Measurements from ENCODE around the gene CCSER2.

CCSER2 gene

GRCh38 chr10:84292502-84292901 is 35.9 kb upstream of the CCSER2 start:
- H3K9me3 ChIP-seq (ENCODE audit: low read depth, low read length) = no peaks in the 10 kb centered on the region
- no peaks in the 10 kb centered on the region for H3K36me3 ChIP-seq (ENCODE audit: insufficient read depth, low read length)
- DNase-seq (ENCODE audit: low read depth, low spot score) = no peak
- no peak overlapping the region for H3K9ac ChIP-seq (ENCODE audit: insufficient read length)
- no peak for TF ChIP-seq EZH2 (IDR thresholded peaks at IDR 0.05)
- TF ChIP-seq FOXP2 (optimal IDR thresholded peaks at IDR 0.05; ENCODE audit: control extremely low read depth, extremely low read length, insufficient read depth) = no peak
- TF ChIP-seq POLR2AphosphoS5 (IDR thresholded peaks at IDR 0.05; ENCODE audit: borderline replicate concordance, low read depth, low read length) = no peak
- H3K27ac ChIP-seq = no peak overlapping the region
- H3K4me3 ChIP-seq = no peak overlapping the region

- Histone ChIP-seq H3K4me3 (no peak overlapping the region), H3K9ac (ENCODE audit: insufficient read length) (no peak overlapping the region), H3K36me3 (ENCODE audit: insufficient read depth, low read length) (no peaks in the 10 kb centered on the region), H3K27ac (no peak overlapping the region), H3K9me3 (ENCODE audit: low read depth, low read length) (no peaks in the 10 kb centered on the region)
- no peak for DNase-seq (ENCODE audit: low read depth, low spot score)
- TF ChIP-seq FOXP2 (optimal IDR thresholded peaks at IDR 0.05; ENCODE audit: control extremely low read depth, extremely low read length, insufficient read depth) (no peak), POLR2AphosphoS5 (IDR thresholded peaks at IDR 0.05; ENCODE audit: borderline replicate concordance, low read depth, low read length) (no peak), EZH2 (IDR thresholded peaks at IDR 0.05) (no peak)
Measured at GRCh38 chr10:84293171-84293570, 35.2 kb upstream of the CCSER2 start.

DNA sequence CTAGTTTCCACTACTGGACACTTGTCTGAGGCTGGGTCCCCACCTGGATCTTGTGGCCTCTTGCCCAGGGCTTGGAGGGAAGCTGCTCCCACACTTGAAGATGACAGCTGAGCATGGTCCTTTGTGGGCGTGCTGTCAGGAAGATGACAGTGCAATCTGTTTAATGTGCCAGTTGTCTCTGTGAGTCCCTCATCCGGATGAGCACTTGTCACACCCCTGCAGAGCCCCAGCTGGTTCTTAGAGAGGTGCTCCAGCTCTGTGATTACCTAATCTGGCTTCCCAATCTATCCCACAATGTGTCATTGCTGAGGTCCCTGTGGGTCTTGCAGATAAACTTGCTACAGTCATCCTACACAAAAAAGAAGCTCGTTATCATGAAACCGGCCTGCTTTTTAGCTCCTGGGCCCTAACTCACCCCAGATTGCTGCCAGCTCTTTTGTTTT is 34.8 kb upstream of the CCSER2 start:
- TF ChIP-seq EZH2 (IDR thresholded peaks at IDR 0.05) (no peak), FOXP2 (optimal IDR thresholded peaks at IDR 0.05; ENCODE audit: control extremely low read depth, extremely low read length, insufficient read depth) (no peak), POLR2AphosphoS5 (IDR thresholded peaks at IDR 0.05; ENCODE audit: borderline replicate concordance, low read depth, low read length) (no peak)
- Histone ChIP-seq H3K9ac (ENCODE audit: insufficient read length) (no peak overlapping the region), H3K36me3 (ENCODE audit: insufficient read depth, low read length) (no peaks in the 10 kb centered on the region), H3K9me3 (ENCODE audit: low read depth, low read length) (no peaks in the 10 kb centered on the region), H3K4me3 (no peak overlapping the region), H3K27ac (no peak overlapping the region)
- no peak for DNase-seq (ENCODE audit: low read depth, low spot score)

DNA sequence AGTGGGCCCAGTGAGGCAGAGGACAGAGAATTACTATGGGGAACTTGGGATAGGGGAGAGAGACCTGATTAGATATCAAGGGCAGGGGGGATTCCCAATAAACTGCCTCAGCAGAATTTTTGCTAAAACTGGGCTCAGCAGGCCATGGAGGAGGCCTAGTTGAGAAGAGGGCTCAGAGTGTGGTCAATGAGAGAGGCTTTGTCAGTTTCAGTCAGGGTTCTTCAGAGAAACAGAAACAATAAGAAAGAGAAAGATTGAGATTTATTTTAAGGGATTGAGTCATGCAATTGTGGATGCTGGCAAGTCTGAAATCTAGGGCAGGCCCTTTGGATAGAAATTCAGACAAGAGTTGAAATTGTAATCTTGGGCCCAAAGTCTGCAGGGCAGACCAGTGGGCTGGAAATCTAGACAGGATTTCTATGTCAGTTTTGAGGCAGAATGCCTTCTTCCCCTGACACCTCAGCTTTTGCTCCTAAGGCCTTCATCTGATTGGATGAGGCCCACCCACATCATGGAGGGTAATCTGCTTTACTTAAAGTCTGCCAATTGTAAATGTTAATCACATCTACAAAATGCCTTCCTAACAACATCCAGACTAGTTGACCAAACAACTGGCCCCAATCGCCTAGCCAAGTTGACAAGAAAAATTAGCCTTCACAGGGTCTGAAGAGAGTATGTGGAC is 33.5 kb upstream of the CCSER2 start:
- no peak for DNase-seq (ENCODE audit: low read depth, low spot score)
- Histone ChIP-seq H3K9ac (ENCODE audit: insufficient read length) (no peak overlapping the region), H3K9me3 (ENCODE audit: low read depth, low read length) (no peaks in the 10 kb centered on the region), H3K4me3 (no peak overlapping the region), H3K27ac (no peak overlapping the region), H3K36me3 (ENCODE audit: insufficient read depth, low read length) (no peaks in the 10 kb centered on the region)
- TF ChIP-seq POLR2AphosphoS5 (IDR thresholded peaks at IDR 0.05; ENCODE audit: borderline replicate concordance, low read depth, low read length) = no peak
- TF ChIP-seq FOXP2 (optimal IDR thresholded peaks at IDR 0.05; ENCODE audit: control extremely low read depth, extremely low read length, insufficient read depth) = no peak
- TF ChIP-seq EZH2 (IDR thresholded peaks at IDR 0.05) = no peak

DNA sequence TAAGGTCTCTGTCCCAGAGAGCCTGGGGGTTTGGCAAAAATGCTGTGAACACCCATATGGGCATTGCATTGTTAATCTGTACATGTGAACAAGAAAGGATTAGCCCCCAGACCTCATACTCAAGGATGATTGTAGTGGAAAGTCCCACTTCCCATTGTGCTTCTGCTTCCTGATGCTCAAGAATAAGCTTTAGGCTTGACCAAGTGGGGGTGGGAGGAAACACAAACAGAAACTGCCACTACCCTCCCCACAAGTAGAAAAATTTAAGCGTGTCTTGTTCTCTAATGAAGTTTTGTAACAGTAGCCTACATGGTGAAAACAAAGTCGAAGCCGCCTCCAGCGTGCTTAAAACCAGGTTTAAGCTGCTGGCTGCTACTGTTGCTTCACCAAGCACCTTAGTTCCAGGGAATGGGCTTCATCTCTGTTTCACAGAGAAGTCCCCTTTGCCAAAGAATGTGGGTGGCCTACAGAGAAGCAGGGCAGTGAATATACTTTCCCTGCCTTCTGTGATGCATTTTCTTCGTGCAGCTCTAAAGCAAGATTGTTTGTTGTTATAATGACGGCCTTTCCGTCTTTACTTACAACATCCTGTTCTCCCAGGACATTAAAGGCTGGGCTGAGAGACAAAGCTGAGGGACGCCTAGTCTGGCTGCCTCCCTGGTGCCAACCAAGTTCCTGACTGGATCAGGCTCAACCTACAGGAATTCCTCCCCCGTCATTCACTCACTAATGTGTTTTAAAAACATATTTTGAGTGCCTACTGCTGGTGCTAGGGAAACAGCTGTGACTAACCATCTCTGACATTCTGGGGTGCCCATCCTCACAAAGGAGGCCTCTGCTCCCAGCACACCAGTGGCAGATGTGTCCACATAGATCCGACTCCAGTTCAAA is 32.1 kb upstream of the CCSER2 start:
- Histone ChIP-seq H3K27ac (no peak overlapping the region), H3K9me3 (ENCODE audit: low read depth, low read length) (no peaks in the 10 kb centered on the region), H3K9ac (ENCODE audit: insufficient read length) (no peak overlapping the region), H3K4me3 (no peak overlapping the region), H3K36me3 (ENCODE audit: insufficient read depth, low read length) (no peaks in the 10 kb centered on the region)
- DNase-seq (ENCODE audit: low read depth, low spot score) = no peak
- TF ChIP-seq POLR2AphosphoS5 (IDR thresholded peaks at IDR 0.05; ENCODE audit: borderline replicate concordance, low read depth, low read length) = no peak
- TF ChIP-seq FOXP2 (optimal IDR thresholded peaks at IDR 0.05; ENCODE audit: control extremely low read depth, extremely low read length, insufficient read depth) = no peak
- no peak for TF ChIP-seq EZH2 (IDR thresholded peaks at IDR 0.05)

GRCh38 chr10:84298057-84298456 is 30.3 kb upstream of the CCSER2 start:
- TF ChIP-seq FOXP2 (optimal IDR thresholded peaks at IDR 0.05; ENCODE audit: control extremely low read depth, extremely low read length, insufficient read depth) = no peak
- TF ChIP-seq EZH2 (IDR thresholded peaks at IDR 0.05) = no peak
- TF ChIP-seq POLR2AphosphoS5 (IDR thresholded peaks at IDR 0.05; ENCODE audit: borderline replicate concordance, low read depth, low read length) = no peak
- no peak for DNase-seq (ENCODE audit: low read depth, low spot score)
- H3K27ac ChIP-seq = no peak overlapping the region

GRCh38 chr10:84302223-84302622 is 26.2 kb upstream of the CCSER2 start:
- TF ChIP-seq FOXP2 (optimal IDR thresholded peaks at IDR 0.05; ENCODE audit: control extremely low read depth, extremely low read length, insufficient read depth) (no peak), EZH2 (IDR thresholded peaks at IDR 0.05) (no peak), POLR2AphosphoS5 (IDR thresholded peaks at IDR 0.05; ENCODE audit: borderline replicate concordance, low read depth, low read length) (no peak)
- Histone ChIP-seq H3K9me3 (ENCODE audit: low read depth, low read length) (no peaks in the 10 kb centered on the region), H3K27ac (no peak overlapping the region), H3K36me3 (ENCODE audit: insufficient read depth, low read length) (no peaks in the 10 kb centered on the region), H3K9ac (ENCODE audit: insufficient read length) (no peak overlapping the region), H3K4me3 (no peak overlapping the region)
- no peak for DNase-seq (ENCODE audit: low read depth, low spot score)

More at GRCh38 chr10:84298057-84298456, 30.3 kb upstream of the CCSER2 start:
- no peak overlapping the region for H3K4me3 ChIP-seq
- H3K9me3 ChIP-seq (ENCODE audit: low read depth, low read length) = no peaks in the 10 kb centered on the region
- H3K36me3 ChIP-seq (ENCODE audit: insufficient read depth, low read length) = no peaks in the 10 kb centered on the region
- H3K9ac ChIP-seq (ENCODE audit: insufficient read length) = no peak overlapping the region

GRCh38 chr10:84306751-84307384 is 21.5 kb upstream of the CCSER2 start:
- no peaks in the 10 kb centered on the region for H3K9me3 ChIP-seq (ENCODE audit: low read depth, low read length)

More at GRCh38 chr10:84306751-84307384, 21.5 kb upstream of the CCSER2 start:
- H3K36me3 ChIP-seq (ENCODE audit: insufficient read depth, low read length) = no peaks in the 10 kb centered on the region
- no peak overlapping the region for H3K4me3 ChIP-seq
- TF ChIP-seq FOXP2 (optimal IDR thresholded peaks at IDR 0.05; ENCODE audit: control extremely low read depth, extremely low read length, insufficient read depth) (no peak), POLR2AphosphoS5 (IDR thresholded peaks at IDR 0.05; ENCODE audit: borderline replicate concordance, low read depth, low read length) (no peak), EZH2 (IDR thresholded peaks at IDR 0.05) (no peak)
- H3K9ac ChIP-seq (ENCODE audit: insufficient read length) = no peak overlapping the region
- H3K27ac ChIP-seq = no peak overlapping the region
- no peak for DNase-seq (ENCODE audit: low read depth, low spot score)

Measured in SK-N-MC (cell line).